Measurements from ENCODE around the gene RHOU.

GRCh38 chr1:228698017-228698329, 37.3 kb upstream of the RHOU start:
- TF ChIP-seq CTCF (IDR thresholded peaks at IDR 0.05; ENCODE audit: insufficient read depth, low read length, poor library complexity, severe bottlenecking): no peak
- no peak for TF ChIP-seq EZH2phosphoT487 (conservative IDR thresholded peaks at IDR 0.05; ENCODE audit: low read length)

Data from SU-DHL-6 (cell line).